KOPT-K1 (cell line): ENCODE results near the gene CCDC137.
"Not testable (repeated sequence)": the region's sequence is repeated elsewhere in the genome, so short reads cannot be mapped to it uniquely, and the experiment has no call there.

ENCODE experiments used
- H3K27ac ChIP-seq: fragments of 200-600 bp; sonication (generic); 2 replicates; pipeline ENCODE4 v1.5.1; 2016; ENCODE audit warnings: antibody characterized with exemption, mild to moderate bottlenecking, low read depth, low read length; ENCODE audit not compliant: poor library complexity, severe bottlenecking
- H3K36me3 ChIP-seq: fragments of 200-600 bp; sonication (generic); 2 replicates; pipeline ENCODE4 v1.5.1; 2017; ENCODE audit warnings: antibody characterized with exemption, mild to moderate bottlenecking, low read length, moderate library complexity; ENCODE audit not compliant: insufficient read depth
- H3K9me3 ChIP-seq: fragments of 200-600 bp; sonication (generic); 2 replicates; pipeline ENCODE4 v1.5.1; 2017; ENCODE audit warnings: antibody characterized with exemption, low read length, mild to moderate bottlenecking; ENCODE audit not compliant: insufficient read depth, poor library complexity, severe bottlenecking

CCDC137 gene, protein sequence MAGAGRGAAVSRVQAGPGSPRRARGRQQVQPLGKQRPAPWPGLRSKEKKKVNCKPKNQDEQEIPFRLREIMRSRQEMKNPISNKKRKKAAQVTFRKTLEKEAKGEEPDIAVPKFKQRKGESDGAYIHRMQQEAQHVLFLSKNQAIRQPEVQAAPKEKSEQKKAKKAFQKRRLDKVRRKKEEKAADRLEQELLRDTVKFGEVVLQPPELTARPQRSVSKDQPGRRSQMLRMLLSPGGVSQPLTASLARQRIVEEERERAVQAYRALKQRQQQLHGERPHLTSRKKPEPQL

DNA sequence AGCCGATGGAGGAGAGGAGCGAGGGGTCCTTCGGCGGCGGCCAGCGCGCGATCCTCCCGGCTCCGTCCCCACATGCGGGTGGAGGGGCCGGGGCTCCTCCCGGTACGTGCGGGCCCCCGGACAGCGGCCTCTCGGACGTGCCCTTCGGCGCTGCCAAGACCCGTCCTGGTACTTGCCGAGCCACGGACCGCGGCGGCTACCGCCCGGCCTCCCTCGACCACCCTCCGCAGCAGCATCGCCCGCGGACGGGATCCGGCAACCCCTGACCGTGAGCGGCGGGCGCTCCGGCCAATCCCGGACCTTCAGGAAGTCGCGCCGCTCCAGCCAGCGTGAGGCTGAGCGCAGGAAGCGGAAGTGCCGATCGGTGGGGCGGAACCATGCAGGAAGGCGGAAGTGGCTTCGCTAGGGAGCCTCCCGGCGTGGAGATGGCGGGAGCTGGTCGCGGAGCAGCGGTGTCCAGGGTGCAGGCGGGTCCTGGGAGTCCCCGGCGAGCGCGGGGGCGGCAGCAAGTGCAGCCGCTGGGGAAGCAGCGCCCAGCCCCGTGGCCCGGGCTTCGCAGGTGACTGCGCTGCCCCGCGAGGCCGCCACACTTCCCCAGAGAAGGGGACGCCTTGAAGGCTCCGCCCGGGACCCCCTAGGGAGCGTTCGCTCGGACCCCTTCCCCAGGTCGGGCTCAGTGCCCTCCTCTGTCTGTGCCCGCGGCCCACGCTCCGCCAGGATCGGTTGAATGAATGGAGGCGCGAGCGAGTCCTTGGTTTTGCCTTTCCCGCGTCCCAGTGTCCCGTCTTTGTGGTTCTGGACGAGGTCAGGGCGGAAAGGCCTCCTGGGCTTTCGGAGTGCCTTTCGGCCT, at the start of gene CCDC137, which contains the start of gene OXLD1:
Gene CCDC137, plus strand, starts transcription at position 396 of the 850 bp plus-strand sequence. Its CDS starts 30 bp downstream, at position 426.
Gene OXLD1, minus strand, starts transcription at position 264 of the 850 bp plus-strand sequence. Its CDS starts 28 bp downstream, at position 236.
- Histone ChIP-seq H3K36me3 (peaks cover 51% of the 10 kb centered on the region), H3K9me3 (no peaks in the 10 kb centered on the region), H3K27ac (peak within 1 kb of the TSS; percentile 88)

DNA sequence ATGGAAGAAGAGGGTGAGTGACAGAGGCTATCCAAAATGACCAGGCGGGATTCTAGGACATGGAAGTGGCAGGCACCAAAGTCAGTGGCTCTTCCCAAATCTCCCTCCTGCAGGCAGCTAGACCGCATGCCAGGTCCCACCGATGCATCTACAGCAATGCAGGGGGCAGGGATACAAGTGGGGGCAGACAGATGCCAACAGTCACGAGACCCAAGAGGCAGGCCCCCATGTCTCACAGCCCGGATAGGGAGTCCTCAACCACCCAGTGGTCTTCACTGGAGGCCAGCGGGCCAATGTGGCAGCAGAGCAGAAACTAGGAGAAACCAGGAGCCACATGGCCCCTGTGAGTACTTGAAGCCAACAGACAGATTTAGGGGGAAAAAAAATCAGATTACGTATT, 49.7 kb upstream of the CCDC137 start:
- no peak overlapping the region for H3K27ac ChIP-seq
- peaks cover 88% of the 10 kb centered on the region for H3K36me3 ChIP-seq

DNA sequence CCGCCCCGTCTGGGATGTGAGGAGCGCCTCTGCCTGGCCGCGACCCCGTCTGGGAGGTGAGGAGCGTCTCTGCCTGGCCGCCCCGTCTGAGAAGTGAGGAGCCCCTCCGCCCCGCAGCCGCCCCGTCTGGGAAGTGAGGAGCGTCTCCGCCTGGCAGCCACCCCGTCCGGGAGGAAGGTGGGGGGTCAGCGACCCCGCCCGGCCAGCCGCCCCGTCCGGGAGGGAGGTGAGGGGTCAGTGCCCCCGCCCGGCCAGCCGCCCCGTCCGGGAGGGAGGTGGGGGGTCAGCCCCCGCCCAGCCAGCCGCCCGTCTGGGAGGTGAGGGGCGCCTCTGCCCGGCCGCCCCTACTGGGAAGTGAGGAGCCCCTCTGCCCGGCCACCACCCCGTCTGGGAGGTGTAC, 48.2 kb upstream of the CCDC137 start:
- H3K27ac ChIP-seq, H3K9me3 ChIP-seq: not testable (repeated sequence)
- peaks cover 88% of the 10 kb centered on the region for H3K36me3 ChIP-seq

More for the DNA sequence above, 49.7 kb upstream of the CCDC137 start:
- H3K9me3 ChIP-seq: no peaks in the 10 kb centered on the region

DNA sequence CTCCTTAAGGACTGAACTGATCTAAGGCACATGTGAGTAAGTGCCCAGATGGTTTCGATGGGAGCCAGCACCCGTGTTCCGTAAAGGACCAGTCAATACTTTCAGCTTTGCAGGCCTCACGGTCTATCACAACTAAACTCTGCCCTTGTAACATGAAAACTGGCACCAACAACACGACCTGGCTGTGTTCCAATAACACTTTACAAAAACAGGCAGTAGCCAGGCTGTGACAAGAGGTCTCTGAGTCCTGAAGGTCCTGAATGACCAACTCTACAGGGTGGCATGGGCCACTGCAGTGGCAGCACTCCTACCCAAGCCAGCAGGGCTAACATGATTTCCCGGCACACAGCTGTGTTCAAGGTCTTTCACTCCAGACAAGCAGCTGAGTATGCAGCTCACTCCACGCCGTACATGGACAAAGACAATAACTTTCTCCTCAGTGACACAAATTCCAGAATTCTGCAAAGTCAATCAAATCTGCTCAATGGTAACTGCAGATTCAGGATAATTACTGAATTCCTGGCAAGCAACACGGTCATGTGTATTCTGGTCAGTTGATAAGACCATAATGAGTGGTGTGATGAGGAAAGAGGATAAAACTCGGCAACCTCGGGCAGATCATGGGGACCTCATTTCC, 44.9 kb upstream of the CCDC137 start:
- Histone ChIP-seq H3K36me3 (peaks cover 90% of the 10 kb centered on the region), H3K27ac (no peak overlapping the region), H3K9me3 (no peaks in the 10 kb centered on the region)

DNA sequence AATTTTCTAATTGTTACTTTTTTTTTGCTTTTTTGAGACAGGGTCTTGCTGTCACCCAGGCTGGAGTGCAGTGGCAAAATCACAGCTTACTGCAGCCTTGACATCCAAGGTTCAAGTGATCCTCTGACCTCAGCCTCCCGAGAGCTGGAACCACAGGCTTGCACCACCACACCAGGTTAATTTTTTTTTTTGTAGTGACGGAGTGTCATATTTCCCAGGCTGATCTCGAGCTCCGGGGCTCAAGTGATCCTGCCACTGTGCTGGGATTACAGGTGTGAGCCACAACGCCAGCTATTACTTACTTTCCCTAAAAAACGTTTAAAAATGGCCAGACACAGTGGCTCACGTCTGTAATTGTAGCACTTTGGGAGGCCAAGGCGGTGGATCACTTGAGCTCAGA, 36.3 kb upstream of the CCDC137 start:
- no peaks in the 10 kb centered on the region for H3K9me3 ChIP-seq
- H3K36me3 ChIP-seq: peaks cover 63% of the 10 kb centered on the region
- H3K27ac ChIP-seq: no peak overlapping the region

DNA sequence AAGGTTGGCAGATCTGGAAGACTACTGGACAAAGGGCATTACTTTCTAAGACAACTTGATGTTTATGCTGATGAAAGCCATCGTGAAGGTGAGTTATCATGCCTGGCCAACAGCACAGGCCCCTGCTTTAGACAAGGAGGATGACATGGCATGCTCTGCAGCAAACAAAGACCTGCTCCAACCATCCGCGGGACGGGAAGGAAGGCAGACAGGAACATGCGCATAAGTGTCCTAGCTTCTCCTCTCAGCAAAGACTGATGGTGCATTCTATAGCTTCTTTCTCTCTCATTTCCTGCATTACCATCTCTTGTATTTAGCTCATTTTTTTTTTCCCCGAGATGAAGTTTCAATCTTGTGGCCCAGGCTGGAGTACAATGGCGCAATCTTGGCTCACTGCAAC, 35.1 kb upstream of the CCDC137 start:
- Histone ChIP-seq H3K9me3 (no peaks in the 10 kb centered on the region), H3K36me3 (peaks cover 51% of the 10 kb centered on the region), H3K27ac (no peak overlapping the region)

DNA sequence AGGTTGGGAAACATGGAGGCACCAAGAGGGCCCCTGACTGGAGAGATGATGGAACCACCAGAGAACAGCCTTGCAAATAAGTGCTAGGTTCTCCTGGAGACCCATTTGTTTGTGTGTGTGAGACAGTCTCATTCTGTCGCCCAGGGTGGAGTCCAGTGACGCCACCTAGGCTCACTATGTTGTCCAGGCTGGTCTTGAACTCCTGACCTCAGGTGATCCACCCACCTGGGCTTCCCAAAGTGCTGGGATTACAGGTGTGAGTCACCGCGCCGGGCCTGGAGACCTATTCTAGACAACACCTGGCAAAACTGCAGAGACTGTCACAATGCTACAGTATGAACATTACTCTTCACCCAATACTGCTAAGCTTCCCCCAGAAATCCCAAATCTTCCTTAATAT, 31.1 kb upstream of the CCDC137 start:
- Histone ChIP-seq H3K27ac (no peak overlapping the region), H3K9me3 (no peaks in the 10 kb centered on the region)

DNA sequence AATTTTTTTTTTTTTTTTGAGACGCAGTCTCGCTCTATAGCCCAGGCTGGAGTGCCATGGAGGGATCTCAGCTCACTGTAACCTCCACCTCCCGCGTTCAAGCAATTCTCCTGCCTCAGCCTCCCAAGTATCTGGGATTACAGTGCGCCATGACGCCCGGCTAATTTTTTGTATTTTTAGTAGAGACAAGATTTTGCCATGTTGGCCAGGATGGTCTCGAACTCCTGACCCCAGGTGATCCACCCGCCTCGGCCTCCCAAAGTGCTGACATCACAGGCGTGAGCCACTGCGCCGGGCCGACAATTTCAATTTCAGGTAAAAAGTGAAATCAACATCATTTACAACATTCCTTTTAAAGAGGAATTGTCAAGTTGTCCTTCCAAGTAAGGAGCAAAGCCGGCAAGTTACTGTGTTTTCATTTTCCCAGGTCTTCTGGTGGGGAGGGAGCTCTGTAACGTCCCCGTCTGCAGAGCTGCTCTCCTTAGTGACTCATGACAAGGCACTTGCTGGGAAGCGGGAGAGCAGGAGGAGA, 30.5 kb upstream of the CCDC137 start:
- Histone ChIP-seq H3K9me3 (no peaks in the 10 kb centered on the region), H3K27ac (peak overlapping the region; percentile 74), H3K36me3 (peaks cover 8% of the 10 kb centered on the region)

More for the DNA sequence above, 31.1 kb upstream of the CCDC137 start:
- peaks cover 12% of the 10 kb centered on the region for H3K36me3 ChIP-seq

DNA sequence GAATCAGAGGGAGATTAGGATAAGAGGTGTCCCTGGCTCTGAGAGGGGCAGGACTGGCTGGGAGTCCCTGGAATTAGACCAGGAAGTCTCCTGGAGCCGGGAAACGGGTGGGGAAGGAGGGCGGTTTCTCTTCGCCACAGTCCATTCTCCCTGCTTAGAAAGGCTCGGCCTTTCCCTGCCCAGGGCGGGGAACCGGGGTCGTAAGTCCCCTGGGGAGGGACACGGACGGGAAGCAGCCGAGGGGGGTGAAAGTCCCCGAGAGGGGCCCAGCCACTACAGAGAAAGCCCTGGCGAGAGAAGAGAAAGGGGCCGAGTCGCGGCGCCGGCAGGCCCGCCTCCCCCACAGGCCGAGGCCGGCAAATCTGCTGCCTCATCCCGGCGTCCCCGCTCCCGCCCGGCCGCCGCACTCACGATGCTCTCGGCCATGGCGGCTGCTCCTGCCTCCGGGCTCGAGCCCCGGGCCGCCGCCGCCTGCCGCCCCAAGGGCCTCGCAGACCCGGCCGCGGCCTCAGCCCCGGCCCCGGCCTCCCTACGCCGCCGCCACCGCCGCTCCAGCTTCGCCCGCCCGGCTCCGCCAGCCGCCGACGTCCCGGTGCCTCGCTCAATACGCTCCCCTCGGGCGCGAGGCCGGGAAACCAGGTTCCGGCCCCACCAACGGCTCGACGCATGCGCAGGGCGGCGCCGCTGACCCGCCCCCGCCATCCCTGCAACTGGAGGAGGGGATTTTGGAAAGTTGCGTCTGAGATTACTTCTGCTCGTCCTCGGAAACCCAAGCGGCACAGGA, 29.8 kb upstream of the CCDC137 start, which contains the start of the genes NPLOC4 and TSPAN10:
Gene NPLOC4, minus strand, starts transcription at position 608 of the 784 bp plus-strand sequence. Its CDS starts 182 bp downstream, at position 426.
Gene TSPAN10, plus strand, starts transcription at position 692 of the 784 bp plus-strand sequence. CDS start 5,217 bp downstream, outside the sequence.
- H3K36me3 ChIP-seq: peaks cover 4% of the 10 kb centered on the region
- H3K27ac ChIP-seq: peak within 1 kb of the TSS; percentile 74
- no peaks in the 10 kb centered on the region for H3K9me3 ChIP-seq

DNA sequence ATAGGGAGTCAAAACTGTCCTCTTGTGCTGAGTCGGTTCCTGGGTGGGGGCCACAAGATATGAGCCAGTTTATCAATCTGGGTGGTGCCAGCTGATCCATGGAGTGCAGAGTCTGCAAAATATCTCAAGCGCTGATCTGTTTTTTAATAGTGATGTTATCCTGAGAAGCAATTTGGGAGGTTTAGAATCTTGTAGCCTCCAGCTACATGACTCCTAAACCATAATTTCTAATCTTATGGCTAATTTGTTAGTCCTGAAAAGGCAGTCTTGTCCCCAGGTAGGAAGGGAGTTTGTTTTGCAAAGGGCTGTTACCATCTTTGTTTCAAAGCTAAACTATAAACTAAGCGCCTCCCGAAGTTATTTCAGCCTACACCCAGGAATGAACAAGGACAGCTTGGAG, 27.9 kb upstream of the CCDC137 start:
- H3K9me3 ChIP-seq: no peaks in the 10 kb centered on the region
- H3K27ac ChIP-seq: no peak overlapping the region
- H3K36me3 ChIP-seq: no peaks in the 10 kb centered on the region

DNA sequence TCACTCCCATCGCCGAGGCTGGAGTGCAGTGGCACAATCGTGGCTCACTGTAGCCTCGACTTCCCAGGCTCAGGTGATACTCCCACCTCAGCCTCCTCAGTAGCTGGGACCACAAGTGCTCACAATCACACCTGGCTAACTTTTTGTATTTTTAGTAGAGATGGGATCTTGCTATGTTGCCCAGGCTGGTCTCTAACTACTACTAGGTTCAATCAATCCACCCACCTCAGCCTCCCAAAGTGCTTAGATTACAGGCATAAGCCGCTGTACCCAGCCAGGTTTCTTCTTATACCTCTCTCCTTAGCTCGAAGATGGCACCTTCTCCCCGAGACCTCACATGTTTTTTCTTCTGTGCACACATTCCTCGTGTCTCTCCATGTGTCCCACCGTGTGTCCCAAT, 26.5 kb upstream of the CCDC137 start:
- Histone ChIP-seq H3K9me3 (no peaks in the 10 kb centered on the region), H3K36me3 (no peaks in the 10 kb centered on the region), H3K27ac (no peak overlapping the region)

DNA sequence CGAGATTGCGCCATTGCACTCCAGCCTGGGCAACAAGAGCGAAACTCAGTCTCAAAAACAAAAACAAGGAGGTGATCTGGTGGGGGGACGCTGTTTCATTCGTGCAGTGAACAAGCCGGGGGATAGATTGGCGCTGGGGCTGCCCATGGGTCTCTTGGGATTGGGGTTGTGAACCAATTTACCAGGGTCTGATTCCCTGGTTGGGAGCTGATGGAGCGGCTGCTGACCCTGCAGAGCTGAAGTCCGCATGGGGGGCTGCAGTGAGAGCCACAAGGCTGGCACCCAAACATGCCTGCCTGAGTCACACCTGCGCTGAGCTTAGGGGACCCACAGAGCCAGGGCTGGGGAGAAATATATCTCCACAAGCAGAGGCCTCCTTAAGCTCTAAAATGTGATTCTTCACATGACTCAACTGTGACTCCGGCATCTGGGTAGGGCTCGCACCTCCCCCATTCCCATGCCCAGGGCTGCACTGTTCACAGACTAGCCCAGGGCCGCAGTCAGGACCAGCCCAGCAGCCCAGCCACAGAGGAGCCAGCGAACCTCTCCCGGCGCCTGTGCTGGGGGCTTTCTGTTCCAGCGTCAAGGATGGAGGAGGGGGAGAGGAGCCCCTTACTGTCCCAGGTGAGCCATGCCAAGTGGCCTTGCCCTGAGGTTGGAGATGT, 24.6 kb upstream of the CCDC137 start:
- Histone ChIP-seq H3K36me3 (no peaks in the 10 kb centered on the region), H3K27ac (no peak overlapping the region), H3K9me3 (no peaks in the 10 kb centered on the region)

DNA sequence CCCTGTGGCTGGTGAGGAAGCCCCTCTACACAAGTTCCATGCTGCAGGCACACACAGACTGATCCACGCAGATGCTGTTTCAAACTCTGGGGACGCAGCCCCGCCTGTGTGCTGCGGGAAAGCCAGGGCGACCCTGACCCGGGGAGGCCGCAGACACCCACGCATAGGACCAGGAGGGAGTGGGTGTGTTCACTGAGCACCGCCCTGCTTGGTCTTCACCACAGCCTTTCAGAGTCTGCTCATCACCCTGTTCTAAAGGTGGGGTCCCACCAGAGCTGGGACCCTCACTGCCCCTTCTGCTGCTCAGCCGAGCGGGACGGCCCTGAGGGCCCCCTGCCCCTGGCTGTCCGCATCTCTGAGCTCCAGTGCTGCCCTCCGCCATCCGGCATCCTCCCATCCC, 22.0 kb upstream of the CCDC137 start:
- H3K27ac ChIP-seq: no peak overlapping the region
- H3K9me3 ChIP-seq: peaks cover 13% of the 10 kb centered on the region
- no peaks in the 10 kb centered on the region for H3K36me3 ChIP-seq
